ES-I3 (cell line): ENCODE results near the gene SORT1.
"Not testable (repeated sequence)": the region's sequence is repeated elsewhere in the genome, so short reads cannot be mapped to it uniquely, and the experiment has no call there.

ENCODE experiments used
- H3K36me3 ChIP-seq: 2 replicates; pipeline ENCODE4 v1.6.1; 2013; ENCODE audit warnings: mild to moderate bottlenecking, low read length, control low read depth, moderate library complexity; ENCODE audit not compliant: insufficient read depth
- H3K4me1 ChIP-seq: 2 replicates; pipeline ENCODE4 v1.6.1; 2013; ENCODE audit warnings: mild to moderate bottlenecking, control low read depth, low read length; ENCODE audit not compliant: insufficient read depth
- H3K9ac ChIP-seq: 2 replicates; pipeline ENCODE4 v1.6.1; 2013; ENCODE audit warnings: low read depth, mild to moderate bottlenecking, low read length, moderate library complexity
- H3K9me3 ChIP-seq: 2 replicates; pipeline ENCODE4 v1.6.1; 2013; ENCODE audit warnings: mild to moderate bottlenecking, low read length, moderate library complexity; ENCODE audit not compliant: control insufficient read depth, insufficient read depth

The SORT1 gene

GRCh38 chr1:109412551-109412950 is 14.8 kb upstream of the SORT1 start:
- Histone ChIP-seq H3K9ac (no peak overlapping the region), H3K4me1 (no peaks in the 10 kb centered on the region), H3K36me3 (peaks cover 45% of the 10 kb centered on the region)

GRCh38 chr1:109404838-109405237 is 7.1 kb upstream of the SORT1 start:
- Histone ChIP-seq H3K36me3 (peaks cover 9% of the 10 kb centered on the region), H3K9ac (no peak overlapping the region), H3K4me1 (no peaks in the 10 kb centered on the region), H3K9me3 (no peaks in the 10 kb centered on the region)

More at GRCh38 chr1:109412551-109412950, 14.8 kb upstream of the SORT1 start:
- no peaks in the 10 kb centered on the region for H3K9me3 ChIP-seq

- no peak overlapping the region for H3K9ac ChIP-seq
- no peaks in the 10 kb centered on the region; the same call in 1 of the 2 replicates for H3K36me3 ChIP-seq
- no peaks in the 10 kb centered on the region for H3K4me1 ChIP-seq
- no peaks in the 10 kb centered on the region for H3K9me3 ChIP-seq
Measured at GRCh38 chr1:109402025-109402424, 4.3 kb upstream of the SORT1 start.

- Histone ChIP-seq H3K36me3 (no peaks in the 10 kb centered on the region; the same call in 1 of the 2 replicates), H3K9me3 (no peaks in the 10 kb centered on the region), H3K4me1 (peaks cover 6% of the 10 kb centered on the region), H3K9ac (no peak overlapping the region)
Measured at GRCh38 chr1:109400035-109400655, 2.4 kb upstream of the SORT1 start.

- Histone ChIP-seq H3K36me3 (no peaks in the 10 kb centered on the region; the same call in 1 of the 2 replicates), H3K4me1 (peaks cover 6% of the 10 kb centered on the region), H3K9me3 (no peaks in the 10 kb centered on the region), H3K9ac (no peak overlapping the region)
Measured at GRCh38 chr1:109399326-109399957, 1.7 kb upstream of the SORT1 start.

GRCh38 chr1:109398343-109399225 is 866 bp upstream of the SORT1 start:
- peak overlapping the region; percentile 75 for H3K9ac ChIP-seq
- no peaks in the 10 kb centered on the region for H3K9me3 ChIP-seq
- H3K36me3 ChIP-seq = no peaks in the 10 kb centered on the region
- peaks cover 6% of the 10 kb centered on the region for H3K4me1 ChIP-seq

GRCh38 chr1:109396871-109397580 is 692 bp downstream of the SORT1 start:
- Histone ChIP-seq H3K4me1 (peaks cover 7% of the 10 kb centered on the region), H3K9me3 (no peaks in the 10 kb centered on the region), H3K36me3 (no peaks in the 10 kb centered on the region), H3K9ac (peak overlapping the region; percentile 77)

GRCh38 chr1:109396513-109396839 is 1.2 kb downstream of the SORT1 start:
- Histone ChIP-seq H3K9ac (peak overlapping the region; percentile 77), H3K36me3 (no peaks in the 10 kb centered on the region), H3K9me3 (no peaks in the 10 kb centered on the region), H3K4me1 (peaks cover 8% of the 10 kb centered on the region)

- H3K4me1 ChIP-seq = peaks cover 8% of the 10 kb centered on the region
- H3K9ac ChIP-seq = peak overlapping the region; percentile 77; the same call in 1 of the 2 replicates
- H3K9me3 ChIP-seq = no peaks in the 10 kb centered on the region
- no peaks in the 10 kb centered on the region for H3K36me3 ChIP-seq
Measured at GRCh38 chr1:109395602-109396512, 1.9 kb downstream of the SORT1 start.

- H3K9me3 ChIP-seq, H3K4me1 ChIP-seq, H3K9ac ChIP-seq: not testable (repeated sequence)
Measured at GRCh38 chr1:109395282-109395599, 2.5 kb downstream of the SORT1 start.

GRCh38 chr1:109394591-109395281 is 3.0 kb downstream of the SORT1 start:
- Histone ChIP-seq H3K9me3 (no peaks in the 10 kb centered on the region), H3K4me1 (peaks cover 8% of the 10 kb centered on the region), H3K36me3 (no peaks in the 10 kb centered on the region), H3K9ac (no peak overlapping the region)

More at GRCh38 chr1:109395282-109395599, 2.5 kb downstream of the SORT1 start:
- H3K36me3 ChIP-seq = not testable (repeated sequence)

- no peak overlapping the region for H3K9ac ChIP-seq
- no peaks in the 10 kb centered on the region for H3K36me3 ChIP-seq
- H3K4me1 ChIP-seq = peaks cover 8% of the 10 kb centered on the region
- no peaks in the 10 kb centered on the region for H3K9me3 ChIP-seq
Measured at GRCh38 chr1:109393617-109394233, 4.0 kb downstream of the SORT1 start.
